ENCODE data around the gene APC2. TPM values are rescaled to one million over a fixed set of nuclear protein-coding genes. Genes with fewer than 3 reads are reported as not detected.
"Not testable (repeated sequence)": the region's sequence is repeated elsewhere in the genome, so short reads cannot be mapped to it uniquely, and the experiment has no call there.

The APC2 gene
- total and polyA plus RNA-seq, 7 donors: 0.01 to 0.06 (median 0.04) TPM; not detected in 1

DNA sequence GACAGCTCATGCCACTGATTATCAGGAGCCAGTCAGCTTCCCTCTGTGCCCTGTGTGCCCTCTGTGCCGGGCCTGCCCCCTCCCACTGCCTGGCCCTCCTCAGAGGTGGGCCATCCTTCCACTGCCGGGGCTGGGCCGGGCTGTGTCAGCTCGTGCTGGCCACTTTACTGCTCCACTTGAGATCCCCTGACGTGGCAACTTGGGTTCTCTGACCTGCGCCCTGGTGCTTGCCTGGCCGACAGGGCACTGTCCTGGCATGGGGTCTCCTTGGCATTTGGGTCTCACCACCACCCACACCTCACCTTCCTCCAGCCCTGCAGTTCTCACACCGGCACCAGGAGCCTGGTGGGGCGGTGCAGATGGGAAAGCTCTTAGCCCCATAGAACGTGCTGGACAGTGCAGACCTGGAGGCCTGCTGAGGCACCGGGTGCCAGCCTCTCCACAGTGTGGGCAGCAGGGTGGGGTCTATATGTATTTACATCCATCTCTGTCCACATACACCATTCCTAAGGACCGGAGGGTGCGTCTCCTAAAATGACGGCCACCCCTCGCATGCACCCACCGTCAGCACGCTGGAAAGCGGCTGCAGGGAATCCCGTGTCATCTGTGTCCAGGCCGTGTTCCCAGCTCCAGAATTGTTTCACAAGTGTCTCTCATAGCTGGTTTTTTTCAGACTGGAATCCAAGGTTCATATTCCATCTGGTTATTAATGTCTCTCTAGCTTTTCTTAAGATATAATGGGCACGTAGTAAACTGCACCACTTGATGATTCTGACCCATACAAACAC, 30.8 kb upstream of the APC2 start:
- Histone ChIP-seq H3K4me1 (peaks cover 51% of the 10 kb centered on the region), H3K27ac (peak overlapping the region; percentile 85), H3K27me3 (ENCODE audit: insufficient read depth in 3 of 3, low read length in 2 of 3) (no peaks in the 10 kb centered on the region), H3K4me3 (no peak overlapping the region), H3K9me3 (no peaks in the 10 kb centered on the region), H3K36me3 (ENCODE audit: insufficient read depth in 1 of 2, low read depth in 1 of 2) (peaks cover 0 to 55% of the 10 kb centered on the region in 2 donors)
- intact Hi-C loops (cut with DNase I): loop anchor here in 1 of 2 donors (10.0 kb wide), 1 partner anchor 144 kb away; the partner anchor contains the start of gene FAM174C
- DNase-seq: no peak
- 52 to 84% (median 53%) methylated on average over 20 to 21 of the region's 21 CpGs for WGBS, 3 donors
- TF ChIP-seq, protein P1, sequence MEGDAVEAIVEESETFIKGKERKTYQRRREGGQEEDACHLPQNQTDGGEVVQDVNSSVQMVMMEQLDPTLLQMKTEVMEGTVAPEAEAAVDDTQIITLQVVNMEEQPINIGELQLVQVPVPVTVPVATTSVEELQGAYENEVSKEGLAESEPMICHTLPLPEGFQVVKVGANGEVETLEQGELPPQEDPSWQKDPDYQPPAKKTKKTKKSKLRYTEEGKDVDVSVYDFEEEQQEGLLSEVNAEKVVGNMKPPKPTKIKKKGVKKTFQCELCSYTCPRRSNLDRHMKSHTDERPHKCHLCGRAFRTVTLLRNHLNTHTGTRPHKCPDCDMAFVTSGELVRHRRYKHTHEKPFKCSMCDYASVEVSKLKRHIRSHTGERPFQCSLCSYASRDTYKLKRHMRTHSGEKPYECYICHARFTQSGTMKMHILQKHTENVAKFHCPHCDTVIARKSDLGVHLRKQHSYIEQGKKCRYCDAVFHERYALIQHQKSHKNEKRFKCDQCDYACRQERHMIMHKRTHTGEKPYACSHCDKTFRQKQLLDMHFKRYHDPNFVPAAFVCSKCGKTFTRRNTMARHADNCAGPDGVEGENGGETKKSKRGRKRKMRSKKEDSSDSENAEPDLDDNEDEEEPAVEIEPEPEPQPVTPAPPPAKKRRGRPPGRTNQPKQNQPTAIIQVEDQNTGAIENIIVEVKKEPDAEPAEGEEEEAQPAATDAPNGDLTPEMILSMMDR (IDR thresholded peaks at IDR 0.05): no peak
- peak in 2 of 4 donors; percentile 7 to 52 for ATAC-seq

DNA sequence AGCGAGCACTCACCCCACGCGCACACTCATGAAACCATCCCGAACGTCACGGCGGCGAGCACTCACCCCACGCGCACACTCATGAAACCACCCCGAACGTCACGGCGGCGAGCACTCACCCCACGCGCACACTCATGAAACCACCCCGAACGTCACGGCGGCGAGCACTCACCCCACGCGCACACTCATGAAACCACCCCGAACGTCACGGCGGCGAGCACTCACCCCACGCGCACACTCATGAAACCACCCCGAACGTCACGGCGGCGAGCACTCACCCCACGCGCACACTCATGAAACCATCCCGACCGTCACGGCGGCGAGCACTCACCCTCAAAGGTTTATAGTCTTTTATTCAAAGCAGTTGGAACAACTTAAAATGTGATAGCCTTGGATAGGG, 29.8 kb upstream of the APC2 start:
- intact Hi-C loops (cut with DNase I); DNase-seq; H3K4me3 ChIP-seq; H3K9me3 ChIP-seq; H3K27me3 ChIP-seq (ENCODE audit: insufficient read depth in 3 of 3, low read length in 2 of 3); H3K27ac ChIP-seq; ATAC-seq: not testable (repeated sequence)
- 93 to 95% (median 94%) methylated on average over 21 to 29 of the region's 43 CpGs for WGBS, 3 donors
- peaks cover 0 to 60% of the 10 kb centered on the region in 2 donors for H3K36me3 ChIP-seq (ENCODE audit: insufficient read depth in 1 of 2, low read depth in 1 of 2)
- H3K4me1 ChIP-seq: peaks cover 43% of the 10 kb centered on the region

DNA sequence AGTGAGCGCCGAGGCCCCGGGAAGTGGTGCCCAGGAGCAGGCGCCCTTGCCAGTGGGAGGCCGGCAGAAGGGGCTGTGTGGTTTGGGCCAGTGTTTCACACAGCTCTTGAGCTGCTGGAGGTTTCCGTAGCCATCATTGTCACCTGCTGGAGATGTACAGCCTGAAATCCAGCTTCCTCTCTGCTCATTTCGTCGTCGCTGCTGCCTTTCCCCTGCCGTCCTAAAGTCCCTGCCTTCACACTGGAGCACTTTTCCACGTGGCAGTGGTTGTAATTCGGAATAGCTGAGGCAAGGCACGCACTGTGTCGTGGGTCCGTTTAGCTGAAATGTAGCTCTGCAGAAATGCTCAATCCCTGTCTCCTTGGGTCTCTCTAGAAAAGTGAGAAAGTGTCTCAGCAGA, 29.3 kb upstream of the APC2 start:
- DNase-seq (no peak), ATAC-seq (no peak)
- TF ChIP-seq, protein P1 (IDR thresholded peaks at IDR 0.05): no peak
- H3K27me3 ChIP-seq (ENCODE audit: insufficient read depth in 3 of 3, low read length in 2 of 3): no peaks in the 10 kb centered on the region
- H3K27ac ChIP-seq: no peak overlapping the region
- peaks cover 0 to 65% of the 10 kb centered on the region in 2 donors for H3K36me3 ChIP-seq (ENCODE audit: insufficient read depth in 1 of 2, low read depth in 1 of 2)
- intact Hi-C loops (cut with DNase I): no loop called here
- no peaks in the 10 kb centered on the region for H3K9me3 ChIP-seq
- WGBS, 3 donors: 82 to 88% (median 87%) methylated on average over 15 of the region's 15 CpGs
- H3K4me3 ChIP-seq: no peak overlapping the region
- H3K4me1 ChIP-seq: peaks cover 40% of the 10 kb centered on the region

DNA sequence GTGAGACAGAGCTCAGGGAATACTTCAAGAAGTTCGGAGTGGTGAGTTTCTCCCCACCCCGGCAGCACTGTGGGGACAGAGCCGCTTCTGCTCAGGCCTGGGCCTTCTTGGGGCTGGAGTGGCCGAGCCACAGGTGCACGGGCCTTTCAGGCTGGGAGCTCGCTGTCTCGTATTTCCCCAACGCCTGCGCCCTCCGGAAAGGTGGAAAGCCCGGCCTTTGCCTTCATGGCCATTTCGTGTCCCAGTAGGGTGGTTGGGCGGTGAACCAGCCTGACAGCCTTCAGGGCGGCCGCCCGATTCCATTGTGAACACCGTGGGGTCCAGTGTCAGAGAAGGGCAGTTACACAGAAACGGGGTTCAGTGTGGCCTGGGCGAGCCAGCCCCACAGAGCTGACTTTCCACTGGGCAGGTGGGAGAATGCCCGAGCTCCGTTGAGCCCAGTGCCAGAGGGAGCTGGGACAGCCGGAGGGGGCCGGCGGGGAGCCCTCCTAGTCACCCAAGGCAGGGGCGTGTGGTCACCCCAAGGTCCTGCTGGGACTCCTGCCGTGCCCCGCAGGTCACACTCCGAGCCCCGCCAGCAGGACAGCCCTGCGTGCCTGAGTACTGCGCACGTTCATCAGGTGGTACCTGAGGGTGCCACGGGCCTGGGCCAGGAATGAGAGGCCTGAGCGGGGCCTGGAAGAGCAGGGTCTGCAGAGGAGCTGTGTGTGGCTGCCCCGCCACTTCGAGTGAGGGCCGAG, 28.5 kb upstream of the APC2 start:
- H3K4me1 ChIP-seq: peaks cover 32% of the 10 kb centered on the region
- no peaks in the 10 kb centered on the region for H3K27me3 ChIP-seq (ENCODE audit: insufficient read depth in 3 of 3, low read length in 2 of 3)
- WGBS, 3 donors: 90 to 91% (median 90%) methylated on average over 35 to 37 of the region's 37 CpGs
- H3K4me3 ChIP-seq: no peak overlapping the region
- no peak overlapping the region for H3K27ac ChIP-seq
- no peak for ATAC-seq
- DNase-seq: no peak
- intact Hi-C loops (cut with DNase I): no loop called here
- TF ChIP-seq, protein P1 (IDR thresholded peaks at IDR 0.05): no peak
- H3K9me3 ChIP-seq: no peaks in the 10 kb centered on the region
- H3K36me3 ChIP-seq (ENCODE audit: insufficient read depth in 1 of 2, low read depth in 1 of 2): peaks cover 0 to 73% of the 10 kb centered on the region in 2 donors

DNA sequence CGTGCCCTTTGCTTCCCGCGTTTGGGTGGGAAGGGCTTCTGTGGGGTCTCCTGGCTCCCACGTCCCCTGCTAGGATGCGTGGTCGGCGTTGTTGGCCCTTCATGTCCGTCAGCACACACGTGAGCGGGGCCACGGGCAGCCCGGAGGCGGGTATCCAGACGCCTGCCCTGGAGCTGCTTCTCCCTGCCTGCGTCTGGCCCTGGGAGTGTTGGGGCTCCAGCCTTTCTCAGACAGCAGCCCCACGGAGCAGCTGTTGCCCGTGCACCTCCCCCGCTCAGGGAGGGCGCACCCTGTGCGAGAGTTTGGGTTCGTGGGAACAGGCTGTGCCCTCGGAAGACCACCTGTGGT, 28.0 kb upstream of the APC2 start:
- Histone ChIP-seq H3K27me3 (ENCODE audit: insufficient read depth in 3 of 3, low read length in 2 of 3) (no peaks in the 10 kb centered on the region), H3K4me3 (no peak overlapping the region), H3K9me3 (no peaks in the 10 kb centered on the region), H3K4me1 (peaks cover 26% of the 10 kb centered on the region), H3K36me3 (ENCODE audit: insufficient read depth in 1 of 2, low read depth in 1 of 2) (peaks cover 4 to 79% of the 10 kb centered on the region in 2 donors), H3K27ac (no peak overlapping the region)
- DNase-seq (no peak), ATAC-seq (peak in 2 of 4 donors; percentile 8 to 15)
- WGBS, 3 donors: 60 to 79% (median 69%) methylated on average over 22 of the region's 22 CpGs
- intact Hi-C loops (cut with DNase I): no loop called here
- TF ChIP-seq, protein P1 (IDR thresholded peaks at IDR 0.05): no peak
